GM12878 (cell line): ENCODE measurements around the gene POLD1. TPM values are rescaled to one million over a fixed set of nuclear protein-coding genes. Genes with fewer than 3 reads are reported as not detected.

Experiments used
- ATAC-seq: fragments of 200-7000 bp; cut with Tn5 transposase; 3 replicates; pipeline ENCODE4 v1.9.1; 2020; ENCODE audit warnings: mild to moderate bottlenecking, moderate library complexity
- BruUV-seq: library from RNA; stranded (reverse); fragments of 400-500 nt; replicated peaks from 2 replicates; lab custom pipeline; 2021; lab: Mats Ljungman, UMichigan
- CTCF ChIA-PET: fragments of 300-600 bp; sonication (Branson Sonifier 250); formaldehyde crosslinking; extraction: SDS; loops from one replicate; lab custom pipeline; 2021; ENCODE audit warnings: inconsistent platforms; lab: Yijun Ruan, JAX
- POLR2A ChIA-PET: fragments of 350-600 bp; formaldehyde crosslinking; extraction: SDS; loops from one replicate; lab custom pipeline; 2021; ENCODE audit warnings: inconsistent platforms; lab: Charles Lee
- RAD21 ChIA-PET: fragments of 300-600 bp; sonication (Branson Sonifier 250); formaldehyde crosslinking; loops from one replicate; lab custom pipeline; 2023; ENCODE audit warnings: antibody characterized with exemption; ENCODE audit not compliant: unreplicated experiment; lab: Charles Lee
- SMC1A ChIA-PET: fragments of 300-600 bp; sonication (Branson Sonifier 250); formaldehyde crosslinking; loops from one replicate; lab custom pipeline; 2023; ENCODE audit not compliant: unreplicated experiment, uncharacterized antibody; lab: Charles Lee
- DNase-seq: peaks from one replicate; pipeline ENCODE4 v3.0.0-alpha.2; 2011; ENCODE audit warnings: low read depth, low spot score
- FAIRE-seq: peaks from 3 replicates; lab custom pipeline; 2011; peaks lifted over from hg19 to GRCh38; lab: Jason Lieb, UNC
- H2AFZ ChIP-seq: 2 replicates; pipeline ENCODE4 v1.6.0; 2011; ENCODE audit warnings: low read depth, low read length, control low read depth; ENCODE audit not compliant: control insufficient read depth
- H3K27ac ChIP-seq: 2 replicates; pipeline ENCODE4 v1.5.1; 2011; ENCODE audit warnings: control low read depth; ENCODE audit not compliant: control insufficient read depth, insufficient read depth
- H3K27me3 ChIP-seq, 2 experiments: replicated peaks in 1 of 2; 2 replicates each; pipeline versions ENCODE4 v1.6.0 to v1.6.1; 2011; ENCODE audit warnings: low read length in 1 of 2; ENCODE audit not compliant: control insufficient read depth in 2 of 2, insufficient read depth in 2 of 2
- H3K36me3 ChIP-seq, 2 experiments: 2 replicates each; pipeline ENCODE4 v1.5.1; 2011; ENCODE audit warnings: low read length in 1 of 2; ENCODE audit not compliant: control insufficient read depth in 2 of 2, insufficient read depth in 2 of 2
- H3K4me1 ChIP-seq: 2 replicates; pipeline ENCODE4 v1.6.1; 2011; ENCODE audit warnings: mild to moderate bottlenecking, low read length, moderate library complexity, mixed read lengths; ENCODE audit not compliant: control insufficient read depth, insufficient read depth
- H3K4me2 ChIP-seq: 2 replicates; pipeline ENCODE4 v1.6.0; 2011; ENCODE audit warnings: control low read depth; ENCODE audit not compliant: control insufficient read depth, insufficient read depth
- H3K4me3 ChIP-seq: fragments of 200-600 bp; sonication (generic); 2 replicates; pipeline ENCODE4 v1.5.1; 2016
- H3K79me2 ChIP-seq: 2 replicates; pipeline ENCODE4 v1.6.0; 2011; ENCODE audit warnings: low read length; ENCODE audit not compliant: control insufficient read depth, insufficient read depth
- H3K9ac ChIP-seq: 2 replicates; pipeline ENCODE4 v1.8.0; 2011; ENCODE audit warnings: low read length, control low read depth, mixed read lengths; ENCODE audit not compliant: control insufficient read depth, insufficient read depth
- H3K9me3 ChIP-seq: replicated peaks from 3 replicates; pipeline ENCODE4 v1.5.1; 2011; ENCODE audit warnings: mild to moderate bottlenecking, low read length; ENCODE audit not compliant: control insufficient read depth, insufficient read depth
- H4K20me1 ChIP-seq: 2 replicates; pipeline ENCODE4 v1.6.0; 2011; ENCODE audit not compliant: control insufficient read depth, insufficient read depth
- ASH2L ChIP-seq: fragments of 300-600, 200-600 bp; sonication (generic); IDR thresholded peaks from 2 replicates; pipeline ENCODE4 v1.6.1; 2017; ENCODE audit warnings: low read depth, mild to moderate bottlenecking, borderline replicate concordance
- EED ChIP-seq: sonication (generic); IDR thresholded peaks from 2 replicates; pipeline ENCODE4 v1.6.1; 2016; ENCODE audit warnings: antibody characterized with exemption, low read depth
- MEF2A ChIP-seq: IDR thresholded peaks from 2 replicates; pipeline ENCODE4 v1.6.1; 2011; ENCODE audit warnings: low read depth, mild to moderate bottlenecking, low read length, moderate library complexity; ENCODE audit not compliant: insufficient read depth
- MYB ChIP-seq: fragments of 150-350 bp; IDR thresholded peaks from 2 replicates; pipeline ENCODE4 v1.6.1; 2014; ENCODE audit warnings: mild to moderate bottlenecking, low read depth, low read length, borderline replicate concordance
- NFXL1 ChIP-seq: fragments of 450-650 bp; IDR thresholded peaks from 2 replicates; pipeline ENCODE4 v1.6.1; 2017; ENCODE audit warnings: antibody characterized with exemption, mild to moderate bottlenecking, borderline replicate concordance
- RAD21 ChIP-seq: IDR thresholded peaks from 2 replicates; pipeline ENCODE4 v1.6.1; 2011; ENCODE audit warnings: mild to moderate bottlenecking, low read depth, low read length, moderate library complexity; ENCODE audit not compliant: insufficient read depth
- RBBP5 ChIP-seq: fragments of 200-600 bp; sonication (generic); conservative IDR thresholded peaks from 2 replicates; pipeline ENCODE4 v1.6.1; 2016
- TARDBP ChIP-seq: IDR thresholded peaks from 2 replicates; pipeline ENCODE4 v1.6.1; 2016; ENCODE audit warnings: borderline replicate concordance
- WRNIP1 ChIP-seq: IDR thresholded peaks from 2 replicates; pipeline ENCODE4 v1.6.1; 2011; ENCODE audit warnings: low read depth, low read length, improper control_type of control experiment, borderline replicate concordance
- ZBED1 ChIP-seq: IDR thresholded peaks from 2 replicates; pipeline ENCODE4 v1.6.1; 2016; ENCODE audit warnings: borderline replicate concordance
- ZNF207 ChIP-seq: fragments of 450-650 bp; IDR thresholded peaks from 2 replicates; pipeline ENCODE4 v1.6.1; 2014; ENCODE audit warnings: antibody characterized with exemption, mild to moderate bottlenecking, borderline replicate concordance
- WGBS: methylation state at CpG from one replicate; pipeline ENCODE4 v1.1.6; 2016; ENCODE audit warnings: low lambda C conversion rate; ENCODE audit not compliant: insufficient replicate concordance, insufficient coverage; ENCODE audit errors: missing lambda C conversion rate; 5-methylcytosine and 5-hydroxymethylcytosine counted together
- in situ Hi-C: fragments of 300-500 bp; cut with MboI; formaldehyde crosslinking; loops from 9 replicates; pipeline ENCODE4 v1.14.3; 2018; ENCODE audit warnings: mixed read lengths
- intact Hi-C: fragments of 100-400 bp; cut with micrococcal nuclease; formaldehyde crosslinking; loops from one replicate; pipeline ENCODE4 v1.14.2; 2022; ENCODE audit not compliant: unreplicated experiment
- polyA plus RNA-seq, 11 experiments: library from polyadenylated mRNA; depleted of rRNA in 4 of 11; unstranded in 6 of 11; stranded (reverse) in 5 of 11; fragments of >200 nt; fragmentation: Nextera tagmentation in 4 of 11; fragmentation: Illumina TruSeq in 1 of 11; extraction: Ambion mirVana in 4 of 11; extraction: Trizol in 1 of 11; gene quantifications; 1 replicate in 1 of 11; 2 replicates in 10 of 11; pipeline versions ENCODE4 v1.2.1 to v1.2.3, GENCODE V29; 2011 to 2016; ENCODE audit warnings: inconsistent platforms in 2 of 11, missing spikeins in 2 of 11, low read depth in 1 of 11
- total RNA-seq, 4 experiments: library from RNA; depleted of rRNA in 3 of 4; stranded (reverse); fragments of >200 nt in 3 of 4; fragmentation: Illumina TruSeq in 1 of 4; extraction: Trizol in 1 of 4; gene quantifications; 2 replicates each; pipeline versions ENCODE4 v1.2.1 to v1.2.3, GENCODE V29; 2013 to 2021
- TF ChIP-seq, protein P1 (sequence below): IDR thresholded peaks from 2 replicates; pipeline ENCODE4 v1.6.1; 2012; ENCODE audit warnings: low read depth, low read length, improper control_type of control experiment

The POLD1 gene
- total and polyA plus RNA-seq, 10 of the 15 experiments (the other 5 are each of a cell fraction or from before 2014, with no cell fraction given), result 0.76 to 165 (median 63.4) TPM

DNA sequence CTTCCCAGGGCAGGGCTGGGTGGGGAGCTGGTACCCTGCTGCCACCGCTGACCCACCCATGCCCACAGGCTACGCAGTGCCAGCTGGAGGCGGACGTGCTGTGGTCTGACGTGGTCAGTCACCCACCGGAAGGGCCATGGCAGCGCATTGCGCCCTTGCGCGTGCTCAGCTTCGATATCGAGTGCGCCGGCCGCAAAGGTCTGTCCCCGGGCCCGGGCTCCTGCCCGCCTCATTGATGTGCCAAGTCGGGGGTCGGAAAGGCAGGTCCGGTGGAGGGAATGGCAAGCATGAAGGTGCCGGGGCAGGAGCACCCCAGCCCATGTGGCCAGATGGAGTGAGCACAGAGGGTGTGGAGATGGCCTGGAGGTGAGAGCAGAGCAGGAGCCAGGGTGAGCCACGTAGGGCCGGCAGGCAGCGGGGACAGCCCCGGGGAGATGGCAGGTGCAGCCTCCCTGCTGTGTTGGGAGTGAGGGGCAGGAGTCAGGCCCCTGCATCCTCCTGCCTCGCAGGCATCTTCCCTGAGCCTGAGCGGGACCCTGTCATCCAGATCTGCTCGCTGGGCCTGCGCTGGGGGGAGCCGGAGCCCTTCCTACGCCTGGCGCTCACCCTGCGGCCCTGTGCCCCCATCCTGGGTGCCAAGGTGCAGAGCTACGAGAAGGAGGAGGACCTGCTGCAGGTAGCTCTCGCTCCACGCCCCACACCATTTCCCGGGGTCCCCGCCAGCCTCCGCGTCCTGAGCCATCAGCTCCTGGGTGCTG lies 18.6 kb downstream of the POLD1 start:
- SMC1A ChIA-PET, result interaction anchor here (0.6 kb wide), 2 partner anchors 9 to 58 kb away, joined by 3 read pairs; no protein-coding TSS in a partner anchor
- POLR2A ChIA-PET, result no interaction called here
- H3K4me3 ChIP-seq, result no peak overlapping the region

More for the DNA sequence above, 18.6 kb downstream of the POLD1 start:
- BruUV-seq, result no TSS peak
- H3K4me1 ChIP-seq, result no peaks in the 10 kb centered on the region
- in situ Hi-C loops (no loop called here), intact Hi-C loops (no loop called here)
- no peaks in the 10 kb centered on the region for H3K9me3 ChIP-seq
- H3K27ac ChIP-seq, result no peak overlapping the region
- 98% methylated on average over 39 of the region's 41 CpGs for WGBS
- H3K79me2 ChIP-seq, result no peaks in the 10 kb centered on the region; the same call in 1 of the 2 replicates
- no peak overlapping the region for H3K9ac ChIP-seq
- H3K4me2 ChIP-seq, result no peak overlapping the region
- H3K27me3 ChIP-seq, result no peaks in the 10 kb centered on the region
- FAIRE-seq, result no peak
- ChIA-PET RAD21 (no interaction called here), CTCF (no interaction called here)
- TF ChIP-seq, protein P1, sequence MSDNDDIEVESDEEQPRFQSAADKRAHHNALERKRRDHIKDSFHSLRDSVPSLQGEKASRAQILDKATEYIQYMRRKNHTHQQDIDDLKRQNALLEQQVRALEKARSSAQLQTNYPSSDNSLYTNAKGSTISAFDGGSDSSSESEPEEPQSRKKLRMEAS, result no peak
- TF ChIP-seq ZNF207, result no peak
- no peak for TF ChIP-seq TARDBP
- TF ChIP-seq ZBED1, result no peak
- TF ChIP-seq NFXL1, result no peak
- TF ChIP-seq WRNIP1, result no peak
- TF ChIP-seq EED, result no peak
- TF ChIP-seq RAD21, result no peak
- TF ChIP-seq MYB, result no peak
- TF ChIP-seq MEF2A, result no peak
- no peak for TF ChIP-seq RBBP5
- no peak for TF ChIP-seq ASH2L
- no peaks in the 10 kb centered on the region for H4K20me1 ChIP-seq
- no peak overlapping the region for H2AFZ ChIP-seq
- DNase-seq, result no peak
- peaks cover 0 to 46% of the 10 kb centered on the region in 2 experiments; a peak in 2 of 4 replicates for H3K36me3 ChIP-seq
- no peak for ATAC-seq
